MM.1S (cell line): Measurements from ENCODE around the gene CD244.

Source experiments
- DNase-seq: peaks from one replicate; pipeline ENCODE4 v3.0.0-alpha.2; 2015
- H2AFZ ChIP-seq: fragments of 300-600 bp; sonication (generic); 2 replicates; pipeline ENCODE4 v1.6.0; 2016; ENCODE audit warnings: antibody characterized with exemption, low read length
- H3F3A ChIP-seq: fragments of 300-600 bp; sonication (generic); 2 replicates; pipeline ENCODE4 v1.6.1; 2016; ENCODE audit warnings: mild to moderate bottlenecking, antibody characterized with exemption, low read length, moderate library complexity, mixed read lengths; ENCODE audit not compliant: insufficient read depth
- H3K27ac ChIP-seq: fragments of 300-600 bp; sonication (generic); 2 replicates; pipeline ENCODE4 v1.5.1; 2016; ENCODE audit warnings: mild to moderate bottlenecking, low read length
- H3K27me3 ChIP-seq: fragments of 300-600 bp; sonication (generic); replicated peaks from 2 replicates; pipeline ENCODE4 v1.6.0; 2016; ENCODE audit warnings: low read length; ENCODE audit not compliant: insufficient read depth
- H3K36me3 ChIP-seq: fragments of 300-600 bp; sonication (generic); replicated peaks from 2 replicates; pipeline ENCODE4 v1.6.1; 2016; ENCODE audit warnings: mild to moderate bottlenecking, low read length, mixed read lengths; ENCODE audit not compliant: insufficient read depth
- H3K4me1 ChIP-seq: fragments of 300-600 bp; sonication (generic); 2 replicates; pipeline ENCODE4 v1.6.1; 2016; ENCODE audit warnings: low read length, mixed read lengths
- H3K4me2 ChIP-seq: fragments of 300-600 bp; sonication (generic); 2 replicates; pipeline ENCODE4 v1.6.0; 2016; ENCODE audit warnings: low read depth, low read length
- H3K4me3 ChIP-seq: fragments of 300-600 bp; sonication (generic); 2 replicates; pipeline ENCODE4 v1.5.1; 2016; ENCODE audit warnings: low read length, mixed read lengths
- H3K79me2 ChIP-seq: fragments of 300-600 bp; sonication (generic); 2 replicates; pipeline ENCODE4 v1.6.1; 2016; ENCODE audit warnings: mixed run types, low read length, mixed read lengths
- H3K9ac ChIP-seq: fragments of 300-600 bp; sonication (generic); 2 replicates; pipeline ENCODE4 v1.6.1; 2016; ENCODE audit warnings: low read length, mixed read lengths
- H3K9me2 ChIP-seq: fragments of 300-600 bp; sonication (generic); replicated peaks from 2 replicates; pipeline ENCODE4 v1.6.1; 2016; ENCODE audit warnings: mild to moderate bottlenecking, low read length, mixed read lengths; ENCODE audit not compliant: insufficient read depth
- H3K9me3 ChIP-seq: fragments of 300-600 bp; sonication (generic); replicated peaks from 2 replicates; pipeline ENCODE4 v1.6.1; 2016; ENCODE audit warnings: mild to moderate bottlenecking, low read length, mixed read lengths; ENCODE audit not compliant: insufficient read depth
- H4K20me1 ChIP-seq: fragments of 300-600 bp; sonication (generic); 2 replicates; pipeline ENCODE4 v1.6.1; 2016; ENCODE audit warnings: mild to moderate bottlenecking, low read length, moderate library complexity, mixed read lengths; ENCODE audit not compliant: insufficient read depth
- EZH2 ChIP-seq: fragments of 300-600 bp; sonication (generic); optimal IDR thresholded peaks from 2 replicates; pipeline ENCODE3; 2017; ENCODE audit warnings: low read depth, mild to moderate bottlenecking, antibody characterized with exemption, low read length, mixed read lengths
- EZH2phosphoT487 ChIP-seq: fragments of 300-600 bp; sonication (generic); IDR thresholded peaks from 2 replicates; pipeline ENCODE4 v1.6.1; 2018; ENCODE audit warnings: antibody characterized with exemption, low read length
- TF ChIP-seq, protein P1 (sequence below): fragments of 300-600 bp; sonication (generic); IDR thresholded peaks from 2 replicates; pipeline ENCODE4 v1.5.1; 2016; ENCODE audit warnings: antibody characterized with exemption, low read length, mixed read lengths

The CD244 gene

DNA sequence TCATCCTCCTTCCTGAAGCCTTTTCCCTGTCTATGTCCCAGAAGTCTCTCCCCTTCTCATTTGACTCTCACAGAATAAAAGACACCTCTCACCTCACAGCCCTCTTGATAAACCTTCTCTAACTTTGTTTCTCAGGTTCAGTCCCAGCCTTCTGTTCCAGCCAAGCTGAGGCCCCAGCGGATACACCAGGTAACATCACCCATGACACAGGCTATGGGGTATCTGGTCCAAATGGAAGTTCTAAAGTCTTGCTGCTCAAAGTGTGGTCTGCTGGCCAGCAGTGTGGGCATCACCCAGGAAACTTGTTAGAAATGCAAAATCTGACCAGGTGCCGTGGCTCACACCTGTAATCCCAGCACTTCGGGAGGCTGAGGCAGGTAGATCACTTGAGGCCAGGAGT lies 43.5 kb downstream of the CD244 start:
- TF ChIP-seq EZH2 (no peak), EZH2phosphoT487 (no peak)
- TF ChIP-seq, protein P1, sequence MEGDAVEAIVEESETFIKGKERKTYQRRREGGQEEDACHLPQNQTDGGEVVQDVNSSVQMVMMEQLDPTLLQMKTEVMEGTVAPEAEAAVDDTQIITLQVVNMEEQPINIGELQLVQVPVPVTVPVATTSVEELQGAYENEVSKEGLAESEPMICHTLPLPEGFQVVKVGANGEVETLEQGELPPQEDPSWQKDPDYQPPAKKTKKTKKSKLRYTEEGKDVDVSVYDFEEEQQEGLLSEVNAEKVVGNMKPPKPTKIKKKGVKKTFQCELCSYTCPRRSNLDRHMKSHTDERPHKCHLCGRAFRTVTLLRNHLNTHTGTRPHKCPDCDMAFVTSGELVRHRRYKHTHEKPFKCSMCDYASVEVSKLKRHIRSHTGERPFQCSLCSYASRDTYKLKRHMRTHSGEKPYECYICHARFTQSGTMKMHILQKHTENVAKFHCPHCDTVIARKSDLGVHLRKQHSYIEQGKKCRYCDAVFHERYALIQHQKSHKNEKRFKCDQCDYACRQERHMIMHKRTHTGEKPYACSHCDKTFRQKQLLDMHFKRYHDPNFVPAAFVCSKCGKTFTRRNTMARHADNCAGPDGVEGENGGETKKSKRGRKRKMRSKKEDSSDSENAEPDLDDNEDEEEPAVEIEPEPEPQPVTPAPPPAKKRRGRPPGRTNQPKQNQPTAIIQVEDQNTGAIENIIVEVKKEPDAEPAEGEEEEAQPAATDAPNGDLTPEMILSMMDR = no peak
- Histone ChIP-seq H3K36me3 (no peaks in the 10 kb centered on the region; the same call in 1 of the 2 replicates), H3K9ac (no peak overlapping the region), H3K79me2 (no peaks in the 10 kb centered on the region), H4K20me1 (no peaks in the 10 kb centered on the region), H3K27me3 (no peaks in the 10 kb centered on the region), H3K9me3 (no peaks in the 10 kb centered on the region), H3K4me1 (no peaks in the 10 kb centered on the region), H3K4me2 (no peak overlapping the region), H3K27ac (no peak overlapping the region), H3K4me3 (no peak overlapping the region), H3F3A (no peaks in the 10 kb centered on the region), H3K9me2 (no peaks in the 10 kb centered on the region), H2AFZ (no peak overlapping the region)
- no peak for DNase-seq

GRCh38 chr1:160818207-160818937 lies 44.3 kb downstream of the CD244 start:
- H3F3A ChIP-seq = no peaks in the 10 kb centered on the region
- TF ChIP-seq, protein P1 = no peak
- no peak for TF ChIP-seq EZH2
- TF ChIP-seq EZH2phosphoT487 = no peak
- no peak overlapping the region for H3K4me3 ChIP-seq
- no peaks in the 10 kb centered on the region; the same call in 1 of the 2 replicates for H3K36me3 ChIP-seq
- H3K9ac ChIP-seq = no peak overlapping the region
- H3K9me3 ChIP-seq = no peaks in the 10 kb centered on the region
- H4K20me1 ChIP-seq = no peaks in the 10 kb centered on the region
- H3K27me3 ChIP-seq = no peaks in the 10 kb centered on the region
- H2AFZ ChIP-seq = no peak overlapping the region
- DNase-seq = no peak
- H3K4me1 ChIP-seq = no peaks in the 10 kb centered on the region
- peaks cover 6% of the 10 kb centered on the region; the same call in 1 of the 2 replicates for H3K79me2 ChIP-seq
- H3K27ac ChIP-seq = no peak overlapping the region
- no peaks in the 10 kb centered on the region for H3K9me2 ChIP-seq
- H3K4me2 ChIP-seq = no peak overlapping the region

DNA sequence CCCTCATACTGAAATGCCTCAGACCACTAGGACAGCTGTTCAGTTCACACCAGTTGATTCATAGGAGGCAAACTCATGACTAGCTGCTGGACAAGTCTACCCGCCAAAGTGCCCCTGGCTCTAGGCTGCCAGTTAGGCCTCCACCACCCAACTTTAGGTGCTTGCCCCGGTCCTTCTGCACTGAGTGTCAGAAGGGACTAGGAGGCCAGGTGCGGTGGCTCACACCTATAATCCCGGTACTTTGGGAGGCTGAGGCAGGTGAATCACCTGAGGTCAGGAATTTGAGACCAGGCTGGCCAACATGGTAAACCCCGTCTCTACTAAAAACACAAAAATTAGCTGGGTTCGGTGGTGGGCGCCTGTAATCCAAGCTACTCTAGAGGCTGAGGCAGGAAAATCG lies 47.8 kb downstream of the CD244 start:
- Histone ChIP-seq H3K9me2 (no peaks in the 10 kb centered on the region), H3K4me3 (no peak overlapping the region), H3K27me3 (no peaks in the 10 kb centered on the region), H3K4me1 (peaks cover 25% of the 10 kb centered on the region), H2AFZ (no peak overlapping the region), H3K9ac (no peak overlapping the region), H3F3A (peaks cover 19% of the 10 kb centered on the region), H3K79me2 (peaks cover 32% of the 10 kb centered on the region), H3K27ac (no peak overlapping the region), H3K4me2 (no peak overlapping the region), H3K36me3 (no peaks in the 10 kb centered on the region; the same call in 1 of the 2 replicates), H4K20me1 (no peaks in the 10 kb centered on the region), H3K9me3 (no peaks in the 10 kb centered on the region)
- TF ChIP-seq EZH2phosphoT487 (no peak), EZH2 (no peak)
- TF ChIP-seq, protein P1 = no peak
- DNase-seq = no peak
